KMS-11 (cell line): ENCODE results near the gene FKBP9.
A peak's percentile ranks its signal among the peaks of the same experiment; 100 is the strongest.

Experiments
- H2AFZ ChIP-seq: fragments of 200-600 bp; sonication (generic); 2 replicates; pipeline ENCODE4 v1.6.1; 2016; ENCODE audit warnings: antibody characterized with exemption, mixed run types, low read depth
- H3K27ac ChIP-seq: fragments of 200-600 bp; sonication (generic); 2 replicates; pipeline ENCODE4 v1.6.1; 2016; ENCODE audit warnings: mild to moderate bottlenecking, mixed run types
- H3K27me3 ChIP-seq: fragments of 200-600 bp; sonication (generic); 2 replicates; pipeline ENCODE4 v1.6.1; 2017; ENCODE audit warnings: mild to moderate bottlenecking, low read depth, mixed run types, moderate library complexity; ENCODE audit not compliant: insufficient read depth
- H3K36me3 ChIP-seq: fragments of 200-600 bp; sonication (generic); 2 replicates; pipeline ENCODE4 v1.6.1; 2017; ENCODE audit warnings: mild to moderate bottlenecking, mixed run types; ENCODE audit not compliant: insufficient read depth
- H3K4me1 ChIP-seq: fragments of 200-600 bp; sonication (generic); 2 replicates; pipeline ENCODE4 v1.6.1; 2016; ENCODE audit warnings: mild to moderate bottlenecking, low read depth, mixed run types; ENCODE audit not compliant: poor library complexity, severe bottlenecking
- H3K4me2 ChIP-seq: fragments of 200-600 bp; sonication (generic); 2 replicates; pipeline ENCODE4 v1.7.0; 2016; ENCODE audit warnings: mild to moderate bottlenecking, mixed run types
- H3K4me3 ChIP-seq: fragments of 200-600 bp; sonication (generic); IDR thresholded peaks from 2 replicates; pipeline ENCODE4 v1.6.1; 2017; ENCODE audit warnings: low read depth, low read length, mixed read lengths; ENCODE audit not compliant: insufficient read depth
- H3K79me2 ChIP-seq: fragments of 200-600 bp; sonication (generic); 2 replicates; pipeline ENCODE4 v1.6.1; 2016; ENCODE audit warnings: low read depth, mixed run types; ENCODE audit not compliant: insufficient read depth
- H3K9ac ChIP-seq: fragments of 200-600 bp; sonication (generic); 2 replicates; pipeline ENCODE4 v1.6.1; 2016; ENCODE audit warnings: mild to moderate bottlenecking, mixed run types
- H4K20me1 ChIP-seq: fragments of 200-600 bp; sonication (generic); 2 replicates; pipeline ENCODE4 v1.6.1; 2016; ENCODE audit warnings: mild to moderate bottlenecking, mixed run types; ENCODE audit not compliant: insufficient read depth
- CTCF ChIP-seq: fragments of 200-600 bp; sonication (generic); conservative IDR thresholded peaks from 2 replicates; pipeline ENCODE4 v1.6.1; 2017; ENCODE audit warnings: low read depth, mild to moderate bottlenecking, antibody characterized with exemption, low read length, moderate library complexity, mixed read lengths

FKBP9 gene

DNA sequence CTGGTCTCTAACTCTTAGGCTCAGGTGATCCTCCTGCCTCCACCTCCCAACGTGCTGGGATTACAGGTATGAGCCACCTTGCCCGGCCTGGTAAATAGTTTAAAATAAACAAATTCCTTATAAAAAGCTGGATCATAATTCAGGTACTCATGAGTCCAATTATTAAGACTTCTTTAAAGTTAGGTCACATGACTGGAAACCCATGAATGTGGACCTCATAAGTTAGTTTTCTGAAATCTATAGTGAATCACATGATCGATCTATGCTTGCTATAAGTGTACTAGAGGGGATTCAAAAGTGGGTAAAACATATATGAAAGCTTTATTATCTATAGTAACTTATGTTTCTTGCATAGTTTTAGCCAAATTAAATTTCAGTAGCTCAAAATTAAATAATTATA lies 91.0 kb downstream of the FKBP9 start:
- Histone ChIP-seq H3K4me3 (no peak overlapping the region), H3K4me2 (no peak overlapping the region), H4K20me1 (peaks cover 11% of the 10 kb centered on the region), H3K27ac (no peak overlapping the region), H3K36me3 (no peaks in the 10 kb centered on the region), H3K9ac (no peak overlapping the region), H3K79me2 (peaks cover 89% of the 10 kb centered on the region), H2AFZ (no peak overlapping the region), H3K27me3 (no peaks in the 10 kb centered on the region), H3K4me1 (peaks cover 31% of the 10 kb centered on the region)
- TF ChIP-seq CTCF = no peak

DNA sequence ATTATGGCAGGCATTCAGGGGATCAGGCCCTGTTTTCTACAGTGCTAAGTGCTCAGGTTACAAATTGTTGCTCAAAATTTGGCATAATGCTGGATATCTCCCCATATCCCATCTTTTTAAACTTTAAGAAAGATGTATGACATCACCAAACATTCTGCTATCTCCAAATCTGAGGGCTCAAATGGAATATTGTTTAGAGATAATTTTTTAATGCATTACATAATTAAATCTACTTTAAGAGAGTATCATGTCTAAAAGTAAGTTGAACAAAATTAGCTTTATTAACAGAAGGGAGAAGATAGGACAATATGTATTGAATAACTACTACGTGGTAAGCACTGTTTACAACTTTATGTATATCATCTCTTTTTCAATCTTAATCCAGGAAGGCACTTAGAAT lies 91.5 kb downstream of the FKBP9 start:
- TF ChIP-seq CTCF = no peak

GRCh38 chr7:33050535-33051318 lies 93.5 kb downstream of the FKBP9 start:
- peaks cover 11% of the 10 kb centered on the region; the same call in 1 of the 2 replicates for H4K20me1 ChIP-seq
- peaks cover 49% of the 10 kb centered on the region for H3K4me1 ChIP-seq
- no peak overlapping the region for H3K9ac ChIP-seq
- no peak overlapping the region for H3K4me2 ChIP-seq
- no peak overlapping the region for H3K4me3 ChIP-seq
- no peaks in the 10 kb centered on the region for H3K36me3 ChIP-seq
- H3K27ac ChIP-seq = no peak overlapping the region
- peaks cover 91% of the 10 kb centered on the region for H3K79me2 ChIP-seq
- TF ChIP-seq CTCF = peak; percentile 74
- H2AFZ ChIP-seq = no peak overlapping the region
- H3K27me3 ChIP-seq = no peaks in the 10 kb centered on the region

More for the DNA sequence above, 91.5 kb downstream of the FKBP9 start:
- Histone ChIP-seq H4K20me1 (peaks cover 11% of the 10 kb centered on the region; the same call in 1 of the 2 replicates), H2AFZ (no peak overlapping the region), H3K4me2 (no peak overlapping the region), H3K27me3 (no peaks in the 10 kb centered on the region), H3K9ac (no peak overlapping the region), H3K36me3 (no peaks in the 10 kb centered on the region), H3K27ac (no peak overlapping the region), H3K79me2 (peaks cover 89% of the 10 kb centered on the region), H3K4me3 (no peak overlapping the region), H3K4me1 (peaks cover 35% of the 10 kb centered on the region)

DNA sequence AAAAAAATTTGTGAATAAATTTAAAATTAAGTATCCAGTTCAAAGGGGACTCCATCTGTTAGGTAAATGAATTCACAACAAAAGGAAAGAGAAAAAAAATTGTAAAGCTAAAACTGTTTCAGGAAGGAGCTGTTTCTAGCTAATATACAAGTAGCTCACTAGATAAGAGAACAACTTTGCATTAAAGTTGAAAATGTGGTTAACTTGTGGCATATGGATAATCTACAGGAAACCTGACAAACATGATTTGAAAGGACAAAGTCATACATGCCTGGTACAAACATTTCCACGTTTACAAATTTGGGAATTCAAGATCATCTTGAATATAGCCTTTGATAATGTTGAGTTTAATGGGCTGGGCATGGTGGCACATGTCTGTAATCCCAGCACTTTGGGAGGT lies 96.5 kb downstream of the FKBP9 start:
- Histone ChIP-seq H3K79me2 (peaks cover 88% of the 10 kb centered on the region), H3K36me3 (no peaks in the 10 kb centered on the region), H3K4me2 (no peak overlapping the region), H3K27me3 (no peaks in the 10 kb centered on the region), H3K27ac (no peak overlapping the region), H2AFZ (no peak overlapping the region), H4K20me1 (0 out of 2 replicates have a peak, but pooled peaks cover 6% of the 10 kb centered on the region), H3K4me1 (peaks cover 49% of the 10 kb centered on the region), H3K4me3 (no peak overlapping the region), H3K9ac (no peak overlapping the region)
- no peak for TF ChIP-seq CTCF
